Stimulated activated CD8-positive, alpha-beta memory T cell treated with anti-CD3 and anti-CD28 coated beads, Interleukin-15, amount 100 ng/mL, for 48 hours (primary cell): ENCODE data around the gene STAG1.
"Not testable (repeated sequence)": the region's sequence is repeated elsewhere in the genome, so short reads cannot be mapped to it uniquely, and the experiment has no call there.

Experiments
- DNase-seq, 2 donors: peaks; one replicate each; pipeline ENCODE4 v3.0.0-alpha.2; 2020; ENCODE audit warnings: low read depth in 2 of 2

The STAG1 gene

DNA sequence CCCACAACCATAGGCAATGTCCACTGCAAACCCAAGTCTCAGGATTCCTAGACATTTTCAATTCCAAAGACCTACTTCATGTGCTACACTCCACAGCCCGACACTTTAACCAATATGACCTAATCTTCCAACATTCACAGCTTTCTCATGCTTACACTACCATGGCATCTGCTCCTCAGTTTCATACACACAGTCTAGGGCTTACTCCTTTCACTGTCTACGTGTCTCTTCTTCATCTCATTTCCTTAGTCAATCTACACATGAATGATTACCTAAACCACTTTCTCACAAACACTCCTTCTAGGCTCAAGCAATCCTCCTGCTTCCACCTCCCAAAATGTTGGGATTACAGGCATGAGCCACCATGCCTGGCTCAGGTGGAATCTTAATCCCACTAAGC is 106.3 kb downstream of the STAG1 start:
- DNase-seq = no peak

DNA sequence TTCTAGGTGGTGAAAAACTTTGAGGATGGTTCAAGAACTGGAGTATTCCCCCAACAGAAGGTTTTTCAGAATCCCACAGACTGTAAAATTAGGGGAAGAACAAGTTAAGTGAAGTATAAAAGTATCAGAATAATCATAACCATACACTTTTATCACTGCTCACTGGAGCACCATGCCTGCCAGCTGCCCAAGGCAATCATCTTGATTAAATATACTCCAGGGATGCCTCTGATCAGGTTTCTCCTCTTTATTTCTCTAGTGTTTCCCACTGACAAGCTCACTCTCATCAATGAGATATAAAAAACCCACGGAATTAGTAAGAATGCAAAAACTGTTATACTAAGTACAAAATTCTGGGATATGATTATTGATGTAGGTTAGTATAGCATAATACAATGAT is 108.0 kb downstream of the STAG1 start:
- DNase-seq = no peak

- DNase-seq = not testable (repeated sequence)
These were observed 108.8 kb downstream of the STAG1 start for GRCh38 chr3:136643380-136643779.

GRCh38 chr3:136642711-136643110 is 109.5 kb downstream of the STAG1 start:
- no peak for DNase-seq

- no peak for DNase-seq
These were observed 113.1 kb downstream of the STAG1 start for GRCh38 chr3:136639069-136639468.

DNA sequence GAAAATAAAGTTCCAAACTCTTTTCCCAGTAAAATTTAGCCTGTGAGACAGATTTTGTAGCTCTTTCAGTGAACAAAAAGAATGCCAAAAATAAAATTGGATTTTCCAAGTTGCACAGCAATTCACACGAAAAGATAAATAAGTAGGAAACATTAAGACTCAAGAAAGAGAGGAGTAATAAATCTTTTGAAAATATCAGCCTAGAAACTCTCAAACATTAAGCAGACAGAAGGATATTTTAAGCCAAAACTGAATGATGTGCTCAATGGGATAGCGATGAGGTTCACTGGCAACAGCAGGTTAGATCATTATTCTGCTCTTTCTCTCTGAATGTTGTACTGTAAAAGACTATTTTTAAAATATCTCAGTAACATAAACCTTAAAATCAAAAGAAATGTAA is 115.0 kb downstream of the STAG1 start:
- no peak for DNase-seq

DNA sequence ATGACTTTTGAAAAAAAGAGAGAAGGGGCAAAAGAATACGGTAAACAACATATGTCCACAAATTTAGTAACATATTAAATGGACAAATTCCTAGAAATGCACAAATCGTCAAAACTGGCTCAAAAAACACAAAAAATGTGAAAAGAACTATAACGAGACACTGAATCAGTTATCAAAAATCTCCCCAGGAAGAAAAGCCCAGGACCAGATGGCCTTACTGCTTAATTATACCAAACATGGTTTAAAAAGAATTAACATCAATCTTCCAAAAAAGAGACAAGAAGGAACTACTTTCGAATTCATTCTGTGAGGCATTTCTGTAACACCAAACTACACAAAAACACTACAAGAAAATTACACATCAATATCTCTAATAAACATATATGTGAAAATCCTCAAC is 117.4 kb downstream of the STAG1 start:
- DNase-seq = no peak

- no peak for DNase-seq
These were observed 119.5 kb downstream of the STAG1 start for GRCh38 chr3:136632625-136633081.

- no peak for DNase-seq
These were observed 120.8 kb downstream of the STAG1 start for GRCh38 chr3:136631424-136631823.

- DNase-seq = no peak
These were observed 121.3 kb downstream of the STAG1 start for GRCh38 chr3:136630915-136631314.

DNA sequence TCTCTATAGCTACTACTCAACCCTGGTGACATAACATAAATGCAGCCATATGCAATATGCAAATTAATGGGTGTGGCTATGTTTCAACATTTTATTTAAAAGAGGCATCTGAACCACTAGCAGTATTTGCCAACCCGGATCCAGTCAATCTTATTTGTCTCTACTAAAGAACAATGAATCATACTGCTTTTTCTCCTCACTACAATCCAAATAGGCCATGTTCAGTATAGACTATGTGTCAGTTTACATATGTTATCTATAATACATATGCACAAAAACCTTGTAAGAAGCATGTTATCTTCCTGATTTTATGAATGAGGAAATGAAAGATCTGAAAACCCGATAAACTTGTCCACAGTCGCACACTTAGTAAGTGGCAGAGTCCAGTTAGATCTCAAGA is 125.7 kb downstream of the STAG1 start:
- no peak for DNase-seq

DNA sequence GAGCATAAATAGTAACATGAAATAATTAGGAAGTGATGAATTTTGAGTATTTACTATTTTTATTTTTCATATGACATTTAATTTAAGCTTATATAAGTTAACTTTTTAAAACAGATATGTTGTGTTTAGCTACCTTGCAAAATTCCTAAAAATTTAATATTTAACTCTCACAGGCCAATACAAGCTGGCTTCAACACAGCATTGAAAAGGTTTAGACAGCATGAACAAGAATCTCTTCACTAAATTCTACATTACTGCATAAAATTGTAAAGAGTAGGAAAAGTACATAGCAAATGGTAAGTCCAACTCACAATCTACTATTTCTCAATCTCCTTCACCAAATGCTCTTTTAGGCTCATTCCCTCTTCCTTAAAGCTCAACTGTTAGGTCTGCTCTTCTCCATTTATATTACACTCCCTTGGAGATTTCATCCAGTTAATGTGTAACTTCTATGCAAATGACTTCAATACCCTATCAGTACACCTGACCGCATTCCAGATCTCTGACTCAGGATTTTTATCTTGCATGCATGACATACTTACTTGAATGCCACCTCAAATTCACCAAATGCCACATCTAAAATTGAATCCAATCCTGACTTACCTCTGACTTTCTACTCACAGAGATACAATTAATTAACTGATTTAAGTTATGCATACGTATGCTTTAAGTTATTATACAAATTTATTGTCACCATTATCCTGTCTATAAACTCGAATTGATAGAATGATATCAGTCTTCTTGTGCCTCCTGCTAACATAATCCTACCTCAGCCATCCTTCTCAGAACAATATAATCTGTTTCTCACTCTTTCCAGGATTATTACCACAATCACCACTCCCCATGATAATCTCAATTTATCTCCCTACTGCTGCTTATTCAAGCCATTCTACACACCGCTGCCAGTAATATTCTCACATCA is 127.0 kb downstream of the STAG1 start:
- DNase-seq = no peak

- DNase-seq = no peak
These were observed 127.8 kb downstream of the STAG1 start for GRCh38 chr3:136624371-136624770.

- DNase-seq = no peak
These were observed 130.6 kb downstream of the STAG1 start for GRCh38 chr3:136621628-136622027.

- no peak for DNase-seq
These were observed 131.7 kb downstream of the STAG1 start for GRCh38 chr3:136620436-136620835.

DNA sequence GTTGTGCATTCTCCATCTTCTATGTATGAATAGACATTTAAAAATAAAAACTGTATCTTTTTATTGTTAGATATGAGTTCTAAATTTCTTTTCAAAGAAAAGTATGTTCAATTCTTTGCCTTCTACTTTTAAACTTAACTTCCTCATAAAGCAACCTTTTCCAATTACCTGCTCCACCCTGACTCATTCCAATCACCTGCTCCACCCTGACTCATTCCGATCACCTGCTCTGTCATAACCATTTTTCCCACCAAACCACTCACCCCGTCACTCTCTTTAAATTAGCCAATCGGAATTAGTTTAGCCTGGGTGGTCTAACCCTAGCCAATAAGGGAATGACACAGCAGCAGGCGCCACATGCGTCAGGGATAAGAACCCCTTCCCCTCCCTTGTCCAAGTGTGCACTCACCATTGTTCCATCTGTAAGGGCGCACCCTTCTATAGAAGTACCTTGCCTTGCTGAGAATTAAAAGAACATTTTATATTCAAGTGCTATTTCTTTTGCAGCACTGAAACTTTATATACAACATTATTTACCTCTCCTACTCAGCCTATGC is 134.1 kb downstream of the STAG1 start:
- DNase-seq = not testable (repeated sequence)

GRCh38 chr3:136617198-136617597 is 135.0 kb downstream of the STAG1 start:
- no peak for DNase-seq

DNA sequence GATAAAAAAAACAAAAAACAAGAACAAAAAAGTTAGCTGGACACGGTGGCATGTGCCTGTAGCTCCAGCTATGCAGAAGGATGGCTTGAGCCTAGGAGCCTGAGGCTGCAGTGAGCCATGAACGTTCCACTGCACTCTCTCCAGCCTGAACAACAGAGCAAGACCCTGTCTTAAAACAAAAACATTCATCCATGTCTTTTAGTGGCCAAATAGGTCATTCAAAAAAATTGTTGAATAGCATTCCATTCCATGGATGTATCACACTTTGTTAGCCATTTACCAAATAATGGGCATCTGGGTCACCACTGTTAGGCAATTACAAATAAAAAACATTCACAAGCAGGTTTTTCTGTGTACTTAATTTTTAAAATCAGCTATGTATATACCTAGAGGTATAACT is 139.7 kb downstream of the STAG1 start:
- no peak for DNase-seq

GRCh38 chr3:136606990-136607389 is 145.2 kb downstream of the STAG1 start:
- no peak for DNase-seq

- DNase-seq = not testable (repeated sequence)
These were observed 146.0 kb downstream of the STAG1 start for GRCh38 chr3:136606216-136606615.

DNA sequence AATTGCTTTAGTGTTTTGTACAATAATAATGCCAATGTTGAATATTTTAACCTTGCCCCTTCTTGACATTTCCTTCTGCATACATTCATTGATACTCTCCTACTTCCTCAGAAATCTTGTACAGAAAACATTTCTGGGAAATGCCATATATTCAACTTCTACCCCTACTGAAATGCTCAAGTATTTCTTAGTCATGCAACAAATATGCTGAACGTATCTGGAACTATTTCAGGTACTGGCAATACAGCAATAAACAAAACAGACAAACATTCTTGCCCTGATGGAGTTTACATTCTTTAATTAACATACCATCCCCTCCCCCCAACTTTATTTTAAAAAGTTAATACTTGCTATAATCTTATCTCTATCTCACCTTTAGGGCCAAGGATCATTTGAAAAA is 147.2 kb downstream of the STAG1 start:
- no peak for DNase-seq

DNA sequence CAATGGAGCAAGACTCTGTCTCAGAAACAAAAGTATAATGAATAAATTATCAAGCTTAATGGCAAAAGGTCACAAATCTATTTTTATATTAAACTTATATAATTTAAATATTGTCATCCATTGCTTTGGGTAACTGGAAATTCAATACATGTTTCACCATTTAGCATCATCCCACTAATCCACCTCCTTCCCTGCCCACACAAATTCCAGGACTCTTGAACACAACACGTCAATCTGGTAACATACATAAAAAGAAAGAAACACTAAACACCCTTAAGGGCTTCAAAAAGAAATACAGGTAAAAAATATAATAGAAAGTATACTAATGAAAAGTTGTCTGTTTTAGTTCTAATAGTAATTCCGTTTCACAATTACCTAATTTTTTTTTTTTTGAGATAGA is 149.4 kb downstream of the STAG1 start:
- no peak for DNase-seq
